C4-2B (cell line): Measurements from ENCODE around the gene SCN4A.

Experiments
- CTCF ChIP-seq: fragments of 450-650 bp; conservative IDR thresholded peaks from 2 replicates; pipeline ENCODE4 v1.5.1; 2017; ENCODE audit warnings: mild to moderate bottlenecking
- ZFX ChIP-seq: fragments of 450-650 bp; IDR thresholded peaks from 2 replicates; pipeline ENCODE4 v1.6.1; 2017

- TF ChIP-seq CTCF (no peak), ZFX (no peak)
Observed at GRCh38 chr17:63954402-63955063, 18.2 kb downstream of the SCN4A start.
